K562 (cell line): ENCODE results near the gene SPHK1. TPM values are rescaled to one million over a fixed set of nuclear protein-coding genes. Genes with fewer than 3 reads are reported as not detected.

Experiments
- C11orf30 ChIP-seq: fragments of 450-650 bp; IDR thresholded peaks from 2 replicates; pipeline ENCODE4 v1.6.1; 2016; ENCODE audit warnings: low read depth, mild to moderate bottlenecking
- CAMTA2 ChIP-seq: fragments of 250-450 bp; sonication (Bioruptor Pico); conservative IDR thresholded peaks from 2 replicates; pipeline ENCODE4 v1.5.1; 2022
- CBX8 ChIP-seq: fragments of 200-600 bp; sonication (generic); IDR thresholded peaks from 2 replicates; pipeline ENCODE4 v1.6.1; 2012; ENCODE audit warnings: borderline replicate concordance, mixed run types, low read depth, mild to moderate bottlenecking, moderate library complexity, mixed read lengths, low read length, control low read depth, inconsistent platforms; ENCODE audit not compliant: poor library complexity, severe bottlenecking; ENCODE audit errors: extremely low read depth
- FOXM1 ChIP-seq, 2 experiments: fragments of 450-650 bp in 1 of 2; sonication (generic) in 1 of 2; formaldehyde crosslinking in 1 of 2; IDR thresholded peaks; 2 replicates each; pipeline versions ENCODE4 v1.6.1 to v1.9.0; 2017 to 2022; ENCODE audit warnings: low read depth in 2 of 2, mild to moderate bottlenecking in 2 of 2, missing genetic modification reagents in 1 of 2, moderate library complexity in 1 of 2
- MTA2 ChIP-seq: fragments of 450-650 bp; IDR thresholded peaks from 2 replicates; pipeline ENCODE4 v1.6.1; 2016; ENCODE audit warnings: low read depth
- NUFIP1 ChIP-seq: fragments of 450-650 bp; IDR thresholded peaks from 2 replicates; pipeline ENCODE4 v1.6.1; 2018; ENCODE audit not compliant: partially characterized antibody
- PBX2 ChIP-seq, 2 experiments: IDR thresholded peaks in 1 of 2; conservative IDR thresholded peaks in 1 of 2; 2 replicates each; pipeline ENCODE4 v1.6.1; 2016; ENCODE audit warnings: low read depth in 2 of 2, mild to moderate bottlenecking in 1 of 2, missing compliant biosample characterization in 1 of 2, missing genetic modification characterization in 1 of 2, moderate library complexity in 1 of 2
- SMAD3 ChIP-seq: fragments of 450-650 bp; formaldehyde crosslinking; conservative IDR thresholded peaks from 2 replicates; pipeline ENCODE4 v1.4.0; 2020; ENCODE audit warnings: mild to moderate bottlenecking
- SRSF9 ChIP-seq: fragments of 200-400 bp; formaldehyde crosslinking; IDR thresholded peaks from 2 replicates; pipeline ENCODE4 v1.6.1; 2017; ENCODE audit warnings: low read depth, low read length, borderline replicate concordance
- TBP ChIP-seq: optimal IDR thresholded peaks from 2 replicates; pipeline ENCODE3; 2011; ENCODE audit warnings: low read depth, low read length, improper control_type of control experiment
- ZBTB40 ChIP-seq, 2 experiments: fragments of 450-650 bp in 1 of 2; sonication (generic) in 1 of 2; formaldehyde crosslinking in 1 of 2; IDR thresholded peaks; 2 replicates each; pipeline versions ENCODE4 v1.7.1 to v1.9.0; 2016 to 2022; ENCODE audit warnings: inconsistent platforms in 1 of 2, mild to moderate bottlenecking in 1 of 2, missing genetic modification reagents in 1 of 2
- ZFP1 ChIP-seq: fragments of 450-650 bp; formaldehyde crosslinking; IDR thresholded peaks from 2 replicates; pipeline ENCODE4 v1.4.0; 2020; ENCODE audit warnings: mild to moderate bottlenecking, mixed read lengths
- ZNF134 ChIP-seq: fragments of 250-450 bp; sonication (Bioruptor Pico); conservative IDR thresholded peaks from 2 replicates; pipeline ENCODE4 v1.4.0; 2020
- ZNF197 ChIP-seq: fragments of 200-800 bp; sonication (Bioruptor generic); IDR thresholded peaks from 2 replicates; pipeline ENCODE4 v1.6.1; 2016; ENCODE audit warnings: low read depth, missing genetic modification characterization, missing compliant biosample characterization
- ZNF274 ChIP-seq: IDR thresholded peaks from 2 replicates; pipeline ENCODE4 v1.6.1; 2011; ENCODE audit warnings: low read depth, mild to moderate bottlenecking, low read length, moderate library complexity, borderline replicate concordance
- ZNF41 ChIP-seq: fragments of 250-450 bp; sonication (Bioruptor Pico); conservative IDR thresholded peaks from 2 replicates; pipeline ENCODE4 v1.4.0; 2020; ENCODE audit warnings: mild to moderate bottlenecking
- polyA plus RNA-seq, 8 experiments: library from polyadenylated mRNA; depleted of rRNA in 4 of 8; stranded (reverse) in 5 of 8; unstranded in 3 of 8; fragments of >200 nt; fragmentation: Nextera tagmentation in 2 of 8; fragmentation: Illumina TruSeq in 1 of 8; extraction: Ambion mirVana in 2 of 8; extraction: Trizol in 1 of 8; gene quantifications; 2 replicates each; pipeline versions ENCODE4 v1.2.1 to v1.2.3, GENCODE V29; 2011 to 2014; ENCODE audit warnings: inconsistent platforms in 1 of 8, missing spikeins in 1 of 8
- total RNA-seq, 7 experiments: library from RNA; depleted of rRNA in 6 of 7; stranded (reverse); fragments of >200 nt in 6 of 7; fragmentation: Illumina TruSeq in 2 of 7; extraction: Trizol in 2 of 7; gene quantifications; 2 replicates each; pipeline versions ENCODE4 v1.2.1 to v1.2.3, GENCODE V29; 2011 to 2021; ENCODE audit warnings: low replicate concordance in 1 of 7

SPHK1 gene
- total and polyA plus RNA-seq, 9 of the 15 experiments (the other 6 are each of a cell fraction or from before 2014, with no cell fraction given): 0.21 to 60.3 (median 14.5) TPM

GRCh38 chr17:76345377-76345974 lies 38.9 kb upstream of the SPHK1 start (continued):
- TF ChIP-seq C11orf30: peak; percentile 85
- TF ChIP-seq PBX2 (CRISPR knock-in tag; IDR thresholded peaks at IDR 0.05; ENCODE audit: low read depth): no peak
- TF ChIP-seq PBX2 (tag; conservative IDR thresholded peaks at IDR 0.05; ENCODE audit: low read depth): peak; percentile 55
- TF ChIP-seq ZFP1: no peak
- no peak for TF ChIP-seq CAMTA2 (CRISPR knock-in tag)
- no peak for TF ChIP-seq ZNF274
- no peak for TF ChIP-seq ZNF41 (CRISPR knock-in tag)
- no peak for TF ChIP-seq NUFIP1
- TF ChIP-seq SMAD3 (CRISPR knock-in tag): no peak
- TF ChIP-seq TBP: no peak
- TF ChIP-seq FOXM1 (IDR thresholded peaks at IDR 0.05; ENCODE audit: low read depth): no peak
- TF ChIP-seq FOXM1 (CRISPR knock-in tag; IDR thresholded peaks at IDR 0.05; ENCODE audit: low read depth): no peak
- no peak for TF ChIP-seq CBX8
- TF ChIP-seq ZNF134: no peak
- 0 out of 2 replicates have a peak, but pooled peaks have one; percentile 22 for TF ChIP-seq ZBTB40 (IDR thresholded peaks at IDR 0.05)
- TF ChIP-seq ZBTB40 (CRISPR knock-in tag; IDR thresholded peaks at IDR 0.05): no peak
- no peak for TF ChIP-seq MTA2
- TF ChIP-seq ZNF197 (CRISPR knock-in tag): 0 out of 2 replicates have a peak, but pooled peaks have one; percentile 28
- TF ChIP-seq SRSF9: no peak
